Measurements from ENCODE around the gene RPS6KL1. TPM values are rescaled to one million over a fixed set of nuclear protein-coding genes. Genes with fewer than 3 reads are reported as not detected.

Gene RPS6KL1
- total RNA-seq, 1 experiment from 2014 or later, result 16.4 TPM

DNA sequence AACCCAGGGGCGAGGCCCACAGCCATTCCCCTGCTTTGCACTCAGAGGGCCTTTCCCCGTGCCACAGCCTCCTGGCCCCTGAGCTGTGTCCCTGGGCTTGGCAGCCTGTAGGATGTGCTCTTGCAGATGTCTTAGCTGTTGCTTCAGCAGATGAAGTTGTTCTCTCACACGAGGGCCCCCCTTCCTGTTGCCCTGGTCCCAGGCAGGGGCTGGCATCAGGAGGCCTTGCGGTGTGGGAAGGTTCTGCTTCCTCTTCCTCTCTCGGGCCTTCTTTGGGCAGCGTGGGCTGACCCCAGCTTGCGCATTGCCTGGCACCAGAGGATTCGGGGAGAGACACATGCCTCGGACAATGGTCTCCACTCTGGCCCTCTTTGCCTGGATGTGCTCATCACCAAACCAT is 59.8 kb downstream of the RPS6KL1 start:
- CTCF ChIA-PET, result no interaction called here
- DNase-seq, result no peak
- Mint-ChIP-seq H3K36me3 (ENCODE audit: insufficient read depth, unreplicated experiment) (no peaks in the 10 kb centered on the region), H3K27me3 (ENCODE audit: unreplicated experiment) (peaks cover 30% of the 10 kb centered on the region), H3K9me3 (ENCODE audit: low read depth, unreplicated experiment) (no peaks in the 10 kb centered on the region), H3K4me3 (ENCODE audit: low read depth, unreplicated experiment) (no peak overlapping the region), H3K27ac (ENCODE audit: unreplicated experiment) (no peak overlapping the region), H3K4me1 (ENCODE audit: low read depth, unreplicated experiment) (no peaks in the 10 kb centered on the region)
- intact Hi-C loops (cut with micrococcal nuclease; ENCODE audit: unreplicated experiment), result no loop called here
- TF ChIP-seq, protein P1, sequence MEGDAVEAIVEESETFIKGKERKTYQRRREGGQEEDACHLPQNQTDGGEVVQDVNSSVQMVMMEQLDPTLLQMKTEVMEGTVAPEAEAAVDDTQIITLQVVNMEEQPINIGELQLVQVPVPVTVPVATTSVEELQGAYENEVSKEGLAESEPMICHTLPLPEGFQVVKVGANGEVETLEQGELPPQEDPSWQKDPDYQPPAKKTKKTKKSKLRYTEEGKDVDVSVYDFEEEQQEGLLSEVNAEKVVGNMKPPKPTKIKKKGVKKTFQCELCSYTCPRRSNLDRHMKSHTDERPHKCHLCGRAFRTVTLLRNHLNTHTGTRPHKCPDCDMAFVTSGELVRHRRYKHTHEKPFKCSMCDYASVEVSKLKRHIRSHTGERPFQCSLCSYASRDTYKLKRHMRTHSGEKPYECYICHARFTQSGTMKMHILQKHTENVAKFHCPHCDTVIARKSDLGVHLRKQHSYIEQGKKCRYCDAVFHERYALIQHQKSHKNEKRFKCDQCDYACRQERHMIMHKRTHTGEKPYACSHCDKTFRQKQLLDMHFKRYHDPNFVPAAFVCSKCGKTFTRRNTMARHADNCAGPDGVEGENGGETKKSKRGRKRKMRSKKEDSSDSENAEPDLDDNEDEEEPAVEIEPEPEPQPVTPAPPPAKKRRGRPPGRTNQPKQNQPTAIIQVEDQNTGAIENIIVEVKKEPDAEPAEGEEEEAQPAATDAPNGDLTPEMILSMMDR (IDR thresholded peaks at IDR 0.05; ENCODE audit: unreplicated experiment), result no peak
- BruUV-seq (replicated peaks), result no TSS peak

DNA sequence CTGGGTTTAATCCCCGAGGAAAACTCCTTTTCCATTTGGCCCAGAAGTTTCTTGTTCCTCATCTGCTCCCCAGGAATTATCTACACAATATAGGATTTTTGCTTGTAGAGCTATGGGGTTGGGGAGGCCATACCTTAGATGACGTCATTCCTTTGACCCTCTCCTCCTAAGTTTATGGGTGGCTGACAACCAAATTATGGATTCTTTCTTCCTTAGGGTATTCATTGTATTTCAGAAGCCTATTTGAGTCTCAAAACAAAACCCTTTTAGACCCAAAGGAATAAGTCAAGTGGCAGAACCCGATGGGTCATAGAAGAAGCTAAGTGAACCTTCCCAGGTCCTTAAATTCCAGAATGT is 61.3 kb downstream of the RPS6KL1 start:
- TF ChIP-seq, protein P1 (IDR thresholded peaks at IDR 0.05; ENCODE audit: unreplicated experiment), result no peak
- BruUV-seq (replicated peaks), result no TSS peak
- H3K36me3 Mint-ChIP-seq (ENCODE audit: insufficient read depth, unreplicated experiment), result no peaks in the 10 kb centered on the region
- H3K4me1 Mint-ChIP-seq (ENCODE audit: low read depth, unreplicated experiment), result no peaks in the 10 kb centered on the region
- H3K27me3 Mint-ChIP-seq (ENCODE audit: unreplicated experiment), result peaks cover 17% of the 10 kb centered on the region
- DNase-seq, result no peak
- H3K9me3 Mint-ChIP-seq (ENCODE audit: low read depth, unreplicated experiment), result no peaks in the 10 kb centered on the region
- no peak overlapping the region for H3K27ac Mint-ChIP-seq (ENCODE audit: unreplicated experiment)
- CTCF ChIA-PET, result interaction anchor here (0.6 to 1.3 kb wide), 4 partner anchors 10 to 234 kb away, joined by 3 to 11 read pairs (median 3); no protein-coding TSS in a partner anchor
- H3K4me3 Mint-ChIP-seq (ENCODE audit: low read depth, unreplicated experiment), result no peak overlapping the region
- intact Hi-C loops (cut with micrococcal nuclease; ENCODE audit: unreplicated experiment), result loop anchor here (1.0 to 2.0 kb wide), 2 partner anchors 45 to 227 kb away; no protein-coding TSS in a partner anchor

GRCh38 chr14:74860899-74861733 is 61.9 kb downstream of the RPS6KL1 start:
- intact Hi-C loops (cut with micrococcal nuclease; ENCODE audit: unreplicated experiment), result loop anchor here (1.0 to 2.0 kb wide), 2 partner anchors 45 to 228 kb away; no protein-coding TSS in a partner anchor
- Mint-ChIP-seq H3K9me3 (ENCODE audit: low read depth, unreplicated experiment) (no peaks in the 10 kb centered on the region), H3K4me1 (ENCODE audit: low read depth, unreplicated experiment) (no peaks in the 10 kb centered on the region), H3K27ac (ENCODE audit: unreplicated experiment) (no peak overlapping the region), H3K4me3 (ENCODE audit: low read depth, unreplicated experiment) (no peak overlapping the region), H3K27me3 (ENCODE audit: unreplicated experiment) (peaks cover 11% of the 10 kb centered on the region), H3K36me3 (ENCODE audit: insufficient read depth, unreplicated experiment) (no peaks in the 10 kb centered on the region)
- TF ChIP-seq, protein P1 (IDR thresholded peaks at IDR 0.05; ENCODE audit: unreplicated experiment), result peak; percentile 76
- DNase-seq, result peak; percentile 89
- TSS peak; percentile 24 for BruUV-seq (replicated peaks)
- CTCF ChIA-PET, result interaction anchor here (0.6 to 1.6 kb wide), 18 partner anchors 11 to 788 kb away, joined by 3 to 29 read pairs (median 4); partner anchors contain the start of genes DLST, PROX2 and RPS6KL1

GRCh38 chr14:74859757-74860552 is 63.1 kb downstream of the RPS6KL1 start:
- TF ChIP-seq, protein P1 (IDR thresholded peaks at IDR 0.05; ENCODE audit: unreplicated experiment), result no peak
- Mint-ChIP-seq H3K36me3 (ENCODE audit: insufficient read depth, unreplicated experiment) (no peaks in the 10 kb centered on the region), H3K27ac (ENCODE audit: unreplicated experiment) (no peak overlapping the region), H3K9me3 (ENCODE audit: low read depth, unreplicated experiment) (no peaks in the 10 kb centered on the region), H3K27me3 (ENCODE audit: unreplicated experiment) (no peaks in the 10 kb centered on the region), H3K4me1 (ENCODE audit: low read depth, unreplicated experiment) (no peaks in the 10 kb centered on the region), H3K4me3 (ENCODE audit: low read depth, unreplicated experiment) (no peak overlapping the region)
- no peak for DNase-seq
- BruUV-seq (replicated peaks), result no TSS peak
- intact Hi-C loops (cut with micrococcal nuclease; ENCODE audit: unreplicated experiment), result loop anchor here (2.0 kb wide), 1 partner anchor 229 kb away; no protein-coding TSS in a partner anchor
- CTCF ChIA-PET, result interaction anchor here (0.5 to 1.6 kb wide), 5 partner anchors 46 to 229 kb away, joined by 3 to 15 read pairs (median 3); partner anchors contain the start of gene RPS6KL1

Measured in Calu3 (cell line).